Heart right ventricle (tissue), 16 donors: ENCODE measurements around the gene TDRD7. TPM values are rescaled to one million over a fixed set of nuclear protein-coding genes. Genes with fewer than 3 reads are reported as not detected.

ENCODE experiments used
- ATAC-seq, 8 donors: fragments of 200-7000 bp; cut with Tn5 transposase; one replicate each; pipeline ENCODE4 v1.9.1; 2020; ENCODE audit warnings: mild to moderate bottlenecking in 8 of 8, moderate library complexity in 8 of 8, moderate number of reproducible peaks in 1 of 8
- DNase-seq, 2 donors: peaks; one replicate each; pipeline ENCODE4 v3.0.0-alpha.2; 2020
- H3K27ac ChIP-seq, 10 donors: fragments of 200-600 bp; sonication (generic) in 2 of 10; one replicate each; pipeline versions ENCODE4 v1.5.0 to v1.8.0; 2020 to 2022; ENCODE audit warnings: mild to moderate bottlenecking in 3 of 10
- H3K27me3 ChIP-seq, 7 donors: fragments of 200-600 bp; one replicate each; pipeline ENCODE4 v1.8.0; 2021 to 2022; ENCODE audit warnings: mild to moderate bottlenecking in 2 of 7
- H3K36me3 ChIP-seq, 9 donors: fragments of 200-600 bp; sonication (generic) in 1 of 9; one replicate each; pipeline versions ENCODE4 v1.5.0 to v1.8.0; 2020 to 2022; ENCODE audit warnings: mild to moderate bottlenecking in 2 of 9
- H3K4me1 ChIP-seq, 9 donors: fragments of 200-600 bp; sonication (generic) in 1 of 9; one replicate each; pipeline versions ENCODE4 v1.5.0 to v1.8.0; 2020 to 2022; ENCODE audit warnings: mild to moderate bottlenecking in 4 of 9
- H3K4me3 ChIP-seq, 10 donors: fragments of 200-600 bp; sonication (generic) in 2 of 10; one replicate each; pipeline versions ENCODE4 v1.5.0 to v1.8.0; 2020 to 2022; ENCODE audit warnings: mild to moderate bottlenecking in 7 of 10, moderate library complexity in 2 of 10
- H3K9me3 ChIP-seq, 11 donors: fragments of 200-600 bp in 10 of 11; sonication (generic) in 2 of 11; one replicate each; pipeline versions ENCODE4 v1.5.0 to v1.8.0; 2013 to 2022; ENCODE audit warnings: mild to moderate bottlenecking in 2 of 11, control low read depth in 1 of 11, moderate library complexity in 1 of 11
- WGBS, 2 donors: extraction: QIAGEN DNeasy Blood & Tissue Kit; methylation state at CpG; one replicate each; pipeline ENCODE4 v1.1.7; 2013; ENCODE audit warnings: inconsistent platforms in 1 of 2; 5-methylcytosine and 5-hydroxymethylcytosine counted together
- intact Hi-C, 10 donors: fragments of 100-400 bp; cut with DNase I; formaldehyde crosslinking; loops; one replicate each; pipeline versions ENCODE4 v1.11.1 to v1.14.2; 2022
- polyA plus RNA-seq, 2 donors: library from polyadenylated mRNA; stranded (reverse); fragments of 200-250 nt; gene quantifications; one replicate each; pipeline ENCODE4 v1.2.3, GENCODE V29; 2013
- total RNA-seq, 10 donors: library from RNA; stranded (reverse); fragmentation: NEBNext Ultra II Directional in 3 of 10; extraction: Animal tissue kit (Norgen Biotek cat#: 25700) in 3 of 10; gene quantifications; one replicate each; pipeline versions ENCODE4 v1.2.1 to v1.2.4, GENCODE V29; 2021 to 2023
- TF ChIP-seq, protein P1 (sequence below), 9 donors: fragments of 200-600 bp; sonication (generic) in 2 of 9; IDR thresholded peaks; one replicate each; pipeline versions ENCODE4 v1.5.0 to v1.8.0; 2021 to 2022; ENCODE audit warnings: antibody characterized with exemption in 9 of 9, mild to moderate bottlenecking in 5 of 9, moderate library complexity in 1 of 9
- donor health status: Arrhythmogenic right ventricular cardiomyopathy.
- donor health status: ischemic (EF 13 %, LVEDD 7.1; RV severe dilation, severe dysfunction).
- donor health status: healthy with polysubstance abuse.
- donor health status: DM: no; HTN: yes; CAD: no.
- donor health status: DM: no; HTN: no; CAD: no.
- donor health status: ischemic (EF 25% LVEDD 6.9; RV normal size, moderate dysfunction).
- donor health status: ischemic (EF 25% LVEDD 5.7; RV mildly dilated, moderate dysfunction).
- donor health status: healthy.
- donor health status: DM: yes; HTN: yes; CAD: no.
- donor health status: Ischemic cardiomyopathy.
- donor health status: ischemic (EF 35%, LVEDD 5.7; RV mildly dilated, moderate dysfunction).
- donor health status: nonischemic (EF 11% LVEDD 7.7; RV severe dilation, severe dysfunction).
- donor health status: DM: yes; HTN: yes; CAD: no.
- donor health status: PGD.
- donor health status: ischemic (EF 29% LVEDD 5.4; RV normal size, mild dysfunction).
- donor health status: nonischemic (EF 23%, LVEDD 6.1; RV moderate dilation, normal function).

The TDRD7 gene
- total and polyA plus RNA-seq, 12 donors: 4.0 to 12.8 (median 8.0) TPM

DNA sequence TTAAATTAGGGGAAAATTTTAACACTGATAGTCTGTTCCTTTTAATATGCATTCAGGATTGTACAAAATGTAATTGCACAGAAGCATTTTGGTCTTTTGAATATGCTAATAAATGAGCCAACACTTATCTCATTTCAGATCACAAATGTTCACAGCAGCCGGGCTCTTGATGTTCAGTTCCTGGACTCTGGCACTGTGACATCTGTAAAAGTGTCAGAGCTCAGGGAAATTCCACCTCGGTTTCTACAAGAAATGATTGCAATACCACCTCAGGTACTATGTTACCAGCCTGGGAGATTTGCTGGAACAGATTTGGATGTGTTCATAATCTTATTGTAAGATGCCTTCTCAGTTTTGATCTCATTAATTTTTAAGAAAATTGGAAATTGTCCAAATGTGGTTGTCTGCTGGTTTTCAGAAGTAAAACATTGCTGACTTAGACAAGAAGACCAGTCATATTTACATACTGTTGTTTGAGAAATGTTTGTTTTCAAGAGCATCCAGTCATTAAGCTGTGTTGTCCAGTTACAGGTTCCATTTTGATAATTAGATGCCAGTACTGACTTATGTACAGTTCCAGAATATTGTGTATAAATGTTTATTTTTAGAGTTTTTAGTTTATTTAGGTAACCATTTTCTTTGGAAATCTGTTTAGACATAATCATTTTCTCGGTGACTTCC lies 66.5 kb downstream of the TDRD7 start:
- WGBS, 2 donors: 55 to 68% methylated on average over 3 of the region's 3 CpGs
- H3K36me3 ChIP-seq: peaks cover 0 to 84% (median 8%) of the 10 kb centered on the region in 9 donors
- TF ChIP-seq, protein P1, sequence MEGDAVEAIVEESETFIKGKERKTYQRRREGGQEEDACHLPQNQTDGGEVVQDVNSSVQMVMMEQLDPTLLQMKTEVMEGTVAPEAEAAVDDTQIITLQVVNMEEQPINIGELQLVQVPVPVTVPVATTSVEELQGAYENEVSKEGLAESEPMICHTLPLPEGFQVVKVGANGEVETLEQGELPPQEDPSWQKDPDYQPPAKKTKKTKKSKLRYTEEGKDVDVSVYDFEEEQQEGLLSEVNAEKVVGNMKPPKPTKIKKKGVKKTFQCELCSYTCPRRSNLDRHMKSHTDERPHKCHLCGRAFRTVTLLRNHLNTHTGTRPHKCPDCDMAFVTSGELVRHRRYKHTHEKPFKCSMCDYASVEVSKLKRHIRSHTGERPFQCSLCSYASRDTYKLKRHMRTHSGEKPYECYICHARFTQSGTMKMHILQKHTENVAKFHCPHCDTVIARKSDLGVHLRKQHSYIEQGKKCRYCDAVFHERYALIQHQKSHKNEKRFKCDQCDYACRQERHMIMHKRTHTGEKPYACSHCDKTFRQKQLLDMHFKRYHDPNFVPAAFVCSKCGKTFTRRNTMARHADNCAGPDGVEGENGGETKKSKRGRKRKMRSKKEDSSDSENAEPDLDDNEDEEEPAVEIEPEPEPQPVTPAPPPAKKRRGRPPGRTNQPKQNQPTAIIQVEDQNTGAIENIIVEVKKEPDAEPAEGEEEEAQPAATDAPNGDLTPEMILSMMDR (IDR thresholded peaks at IDR 0.05): no peak

DNA sequence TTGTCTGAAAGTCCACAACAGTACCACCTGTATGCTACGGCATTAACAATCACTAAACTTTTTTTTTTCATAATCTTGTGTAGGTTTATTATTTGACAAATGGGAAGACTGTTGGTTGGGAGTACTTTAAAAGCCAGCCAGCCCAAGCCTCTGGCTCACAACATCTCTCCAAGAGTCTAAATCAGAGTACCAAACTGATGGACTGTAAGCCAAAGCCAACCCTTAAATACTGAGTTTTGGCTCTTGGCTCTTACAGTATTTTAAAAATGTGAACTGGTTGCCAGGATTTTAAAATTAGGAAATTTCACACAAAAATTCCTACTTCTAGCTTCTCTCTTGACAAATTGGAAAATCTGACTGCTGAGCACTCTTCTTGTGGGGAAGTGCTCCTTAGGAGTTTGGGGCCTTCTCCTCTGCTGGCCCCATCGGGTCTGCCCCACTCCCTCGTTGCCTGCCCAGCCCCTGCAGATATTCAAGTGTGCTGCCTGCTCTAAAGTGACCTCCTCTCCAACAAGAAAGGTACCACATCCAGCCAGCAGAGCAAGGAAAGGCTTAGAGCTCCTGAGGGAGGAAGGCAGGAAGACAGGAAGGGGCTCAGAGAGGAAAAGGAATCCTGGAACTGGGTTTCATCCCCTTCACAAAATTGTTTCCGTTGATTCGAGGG lies 67.7 kb downstream of the TDRD7 start:
- Histone ChIP-seq H3K4me3 (no peak overlapping the region), H3K36me3 (peaks cover 0 to 84% (median 8%) of the 10 kb centered on the region in 9 donors), H3K4me1 (peaks cover 0 to 19% (median 0%) of the 10 kb centered on the region in 9 donors), H3K27me3 (no peaks in the 10 kb centered on the region), H3K27ac (no peak overlapping the region), H3K9me3 (peaks cover 0 to 10% (median 4%) of the 10 kb centered on the region in 11 donors)
- TF ChIP-seq, protein P1 (IDR thresholded peaks at IDR 0.05): no peak
- intact Hi-C loops: no loop called here
- peak in 1 of 8 donors; percentile 16 for ATAC-seq
- WGBS, 2 donors: 65 to 68% methylated on average over 5 of the region's 5 CpGs
- no peak for DNase-seq

More for the DNA sequence above, 66.5 kb downstream of the TDRD7 start:
- H3K27ac ChIP-seq: no peak overlapping the region
- H3K4me3 ChIP-seq: no peak overlapping the region
- peaks cover 0 to 10% (median 4%) of the 10 kb centered on the region in 11 donors for H3K9me3 ChIP-seq
- no peaks in the 10 kb centered on the region for H3K27me3 ChIP-seq
- ATAC-seq (no peak), DNase-seq (no peak)
- intact Hi-C loops: no loop called here
- H3K4me1 ChIP-seq: peaks cover 0 to 19% (median 0%) of the 10 kb centered on the region in 9 donors

DNA sequence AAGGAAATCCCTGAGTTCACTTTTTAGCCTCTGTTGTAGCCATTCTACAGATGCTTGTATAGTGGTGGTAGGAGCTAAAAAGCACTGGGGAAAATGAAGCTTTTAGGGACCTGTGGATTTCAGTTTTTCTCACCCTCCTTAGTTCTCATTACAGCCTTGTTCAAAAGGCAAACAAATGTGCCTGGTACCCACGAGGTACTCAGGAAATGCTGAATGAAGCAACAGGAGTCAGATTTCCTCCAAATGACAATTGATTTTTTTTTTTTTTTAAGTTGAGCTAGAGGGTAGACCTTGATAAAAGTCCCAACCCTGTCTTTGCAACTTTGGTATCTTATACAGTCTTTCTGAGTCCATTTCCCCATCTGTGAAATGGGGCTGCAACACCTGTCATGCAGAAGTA lies 68.3 kb downstream of the TDRD7 start:
- Histone ChIP-seq H3K9me3 (peaks cover 0 to 10% (median 4%) of the 10 kb centered on the region in 11 donors), H3K4me3 (no peak overlapping the region), H3K27me3 (no peaks in the 10 kb centered on the region), H3K27ac (no peak overlapping the region), H3K36me3 (peaks cover 0 to 84% (median 8%) of the 10 kb centered on the region in 9 donors), H3K4me1 (peaks cover 0 to 19% (median 0%) of the 10 kb centered on the region in 9 donors)
- 47 to 63% methylated on average over 1 of the region's 1 CpG for WGBS, 2 donors
- intact Hi-C loops: no loop called here
- DNase-seq: no peak
- no peak for ATAC-seq
- TF ChIP-seq, protein P1 (IDR thresholded peaks at IDR 0.05): no peak

DNA sequence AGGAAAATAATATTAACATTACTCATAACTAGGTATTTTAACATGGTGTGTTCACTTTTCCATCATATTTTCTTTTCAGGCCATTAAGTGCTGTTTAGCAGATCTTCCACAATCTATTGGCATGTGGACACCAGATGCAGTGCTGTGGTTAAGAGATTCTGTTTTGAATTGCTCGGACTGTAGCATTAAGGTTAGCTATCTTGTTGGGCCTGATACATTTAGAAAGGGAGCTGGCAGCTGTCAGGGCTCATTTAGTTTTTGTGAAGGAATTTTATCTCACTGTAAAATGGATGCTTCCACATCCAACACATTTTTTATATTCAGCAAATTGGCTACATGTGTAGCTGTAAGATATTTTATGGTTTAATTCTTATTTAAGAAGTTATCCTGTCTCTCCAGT lies 68.9 kb downstream of the TDRD7 start:
- Histone ChIP-seq H3K4me3 (no peak overlapping the region), H3K9me3 (peaks cover 0 to 10% (median 4%) of the 10 kb centered on the region in 11 donors), H3K36me3 (peaks cover 0 to 84% (median 8%) of the 10 kb centered on the region in 9 donors), H3K4me1 (peaks cover 0 to 19% (median 0%) of the 10 kb centered on the region in 9 donors), H3K27me3 (no peaks in the 10 kb centered on the region), H3K27ac (no peak overlapping the region)
- 47 to 68% methylated on average over 1 of the region's 1 CpG for WGBS, 2 donors
- TF ChIP-seq, protein P1 (IDR thresholded peaks at IDR 0.05): no peak
- no peak for DNase-seq
- no peak for ATAC-seq
- intact Hi-C loops: no loop called here
